Measurements from ENCODE around the gene KRTAP15-1. TPM values are rescaled to one million over a fixed set of nuclear protein-coding genes. Genes with fewer than 3 reads are reported as not detected.

KRTAP15-1 gene
- total RNA-seq, 1 experiment from 2014 or later, result not detected

- TF ChIP-seq HMGXB4 (CRISPR knock-in tag; IDR thresholded peaks at IDR 0.05) (no peak), PREB (CRISPR knock-in tag; IDR thresholded peaks at IDR 0.05; ENCODE audit: borderline replicate concordance) (no peak), NFE2L1 (CRISPR knock-in tag; IDR thresholded peaks at IDR 0.05) (no peak), FOXP4 (CRISPR knock-in tag; IDR thresholded peaks at IDR 0.05) (no peak), IRF1 (CRISPR knock-in tag; IDR thresholded peaks at IDR 0.05) (no peak), TEAD4 (CRISPR knock-in tag; IDR thresholded peaks at IDR 0.05) (no peak), ZBTB21 (CRISPR knock-in tag; IDR thresholded peaks at IDR 0.05; ENCODE audit: borderline replicate concordance) (no peak)
- DNase-seq (ENCODE audit: low spot score), result peak; percentile 31
- no peaks in the 10 kb centered on the region for H3K27me3 Mint-ChIP-seq (ENCODE audit: low read depth)
- H3K9me3 Mint-ChIP-seq, result no peaks in the 10 kb centered on the region
- peak; percentile 95 for ATAC-seq
- peaks cover 29% of the 10 kb centered on the region for H3K4me1 Mint-ChIP-seq
- no peaks in the 10 kb centered on the region for H3K36me3 Mint-ChIP-seq
- ChIA-PET CTCF (interaction anchor here (0.6 to 3.3 kb wide), 9 partner anchors 11 to 642 kb away, joined by 3 to 19 read pairs (median 6); no protein-coding TSS in a partner anchor), POLR2A (no interaction called here)
- no peak overlapping the region for H3K4me3 Mint-ChIP-seq
- no peak overlapping the region for H3K27ac Mint-ChIP-seq
These were observed 4.1 kb downstream of the KRTAP15-1 start for GRCh38 chr21:30444204-30444603.

- Mint-ChIP-seq H3K4me1 (peaks cover 29% of the 10 kb centered on the region), H3K4me3 (no peak overlapping the region), H3K27ac (no peak overlapping the region), H3K36me3 (no peaks in the 10 kb centered on the region), H3K9me3 (no peaks in the 10 kb centered on the region), H3K27me3 (ENCODE audit: low read depth) (no peaks in the 10 kb centered on the region)
- no peak for DNase-seq (ENCODE audit: low spot score)
- TF ChIP-seq IRF1 (CRISPR knock-in tag; IDR thresholded peaks at IDR 0.05) (no peak), ZNF512 (CRISPR knock-in tag; IDR thresholded peaks at IDR 0.05; ENCODE audit: borderline replicate concordance) (no peak), ETV6 (CRISPR knock-in tag; IDR thresholded peaks at IDR 0.05) (no peak), MAX (CRISPR knock-in tag; IDR thresholded peaks at IDR 0.05) (no peak), NR3C1 (CRISPR knock-in tag; conservative IDR thresholded peaks at IDR 0.05; ENCODE audit: low read depth) (no peak), STAT6 (CRISPR knock-in tag; conservative IDR thresholded peaks at IDR 0.05; ENCODE audit: low read depth) (no peak), ZNF219 (CRISPR knock-in tag; IDR thresholded peaks at IDR 0.05; ENCODE audit: borderline replicate concordance) (no peak), ZNF138 (CRISPR knock-in tag; conservative IDR thresholded peaks at IDR 0.05) (no peak), NR2C2 (CRISPR knock-in tag; IDR thresholded peaks at IDR 0.05) (no peak), ZNF396 (CRISPR knock-in tag; IDR thresholded peaks at IDR 0.05; ENCODE audit: borderline replicate concordance) (no peak), CTCF (IDR thresholded peaks at IDR 0.05) (no peak)
- CTCF ChIA-PET, result interaction anchor here (0.8 kb wide), 1 partner anchor 16 kb away, joined by 4 read pairs; no protein-coding TSS in a partner anchor
- no peak for ATAC-seq
- POLR2A ChIA-PET, result no interaction called here
These were observed 7.0 kb downstream of the KRTAP15-1 start for GRCh38 chr21:30447056-30447455.
